ENCODE measurements around the gene LIPE. TPM values are rescaled to one million over a fixed set of nuclear protein-coding genes. Genes with fewer than 3 reads are reported as not detected.

The LIPE gene
- total RNA-seq, 4 donors from 2014 or later = 3.6 to 10.6 (median 5.9) TPM

- no peaks in the 10 kb centered on the region for H3K9me3 ChIP-seq
- 42% methylated on average over 9 of the region's 10 CpGs for WGBS
- intact Hi-C loops (cut with DNase I) = no loop called here
- H3K36me3 ChIP-seq = peaks cover 0 to 4% (median 0%) of the 10 kb centered on the region in 4 donors
- no peak for TF ChIP-seq EP300 (IDR thresholded peaks at IDR 0.05)
- TF ChIP-seq, protein P1, sequence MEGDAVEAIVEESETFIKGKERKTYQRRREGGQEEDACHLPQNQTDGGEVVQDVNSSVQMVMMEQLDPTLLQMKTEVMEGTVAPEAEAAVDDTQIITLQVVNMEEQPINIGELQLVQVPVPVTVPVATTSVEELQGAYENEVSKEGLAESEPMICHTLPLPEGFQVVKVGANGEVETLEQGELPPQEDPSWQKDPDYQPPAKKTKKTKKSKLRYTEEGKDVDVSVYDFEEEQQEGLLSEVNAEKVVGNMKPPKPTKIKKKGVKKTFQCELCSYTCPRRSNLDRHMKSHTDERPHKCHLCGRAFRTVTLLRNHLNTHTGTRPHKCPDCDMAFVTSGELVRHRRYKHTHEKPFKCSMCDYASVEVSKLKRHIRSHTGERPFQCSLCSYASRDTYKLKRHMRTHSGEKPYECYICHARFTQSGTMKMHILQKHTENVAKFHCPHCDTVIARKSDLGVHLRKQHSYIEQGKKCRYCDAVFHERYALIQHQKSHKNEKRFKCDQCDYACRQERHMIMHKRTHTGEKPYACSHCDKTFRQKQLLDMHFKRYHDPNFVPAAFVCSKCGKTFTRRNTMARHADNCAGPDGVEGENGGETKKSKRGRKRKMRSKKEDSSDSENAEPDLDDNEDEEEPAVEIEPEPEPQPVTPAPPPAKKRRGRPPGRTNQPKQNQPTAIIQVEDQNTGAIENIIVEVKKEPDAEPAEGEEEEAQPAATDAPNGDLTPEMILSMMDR (IDR thresholded peaks at IDR 0.05) = peak; percentile 27 to 42 (median 40)
- H3K4me3 ChIP-seq = no peak overlapping the region
- peaks cover 36 to 45% (median 42%) of the 10 kb centered on the region in 4 donors for H3K4me1 ChIP-seq
- no peak for DNase-seq (ENCODE audit: extremely low spot score)
- no peaks in the 10 kb centered on the region for H3K27me3 ChIP-seq
- H3K27ac ChIP-seq (replicated peaks in 1 of 4) = peak overlapping the region in 1 of 4 donors; percentile 36
Observed at GRCh38 chr19:42420055-42420544, 7.1 kb downstream of the LIPE start.

- Histone ChIP-seq H3K4me3 (no peak overlapping the region), H3K27ac (replicated peaks in 1 of 4) (peak overlapping the region in 1 of 4 donors; percentile 44), H3K4me1 (peaks cover 30 to 42% (median 40%) of the 10 kb centered on the region in 4 donors), H3K9me3 (no peaks in the 10 kb centered on the region), H3K36me3 (peaks cover 0 to 11% (median 4%) of the 10 kb centered on the region in 4 donors), H3K27me3 (no peaks in the 10 kb centered on the region)
- intact Hi-C loops (cut with DNase I) = no loop called here
- no peak for TF ChIP-seq POLR2AphosphoS5 (IDR thresholded peaks at IDR 0.05)
- no peak for TF ChIP-seq EP300 (IDR thresholded peaks at IDR 0.05)
- no peak for TF ChIP-seq POLR2A (IDR thresholded peaks at IDR 0.05; ENCODE audit: low read depth)
- TF ChIP-seq, protein P1 (IDR thresholded peaks at IDR 0.05) = no peak
- no peak for DNase-seq (ENCODE audit: extremely low spot score)
- 83% methylated on average over 5 of the region's 6 CpGs for WGBS
Observed at GRCh38 chr19:42419309-42419708, 7.9 kb downstream of the LIPE start.

GRCh38 chr19:42412661-42413076, 14.5 kb downstream of the LIPE start:
- Histone ChIP-seq H3K36me3 (peaks cover 0 to 31% (median 8%) of the 10 kb centered on the region in 4 donors), H3K4me3 (no peak overlapping the region), H3K9me3 (no peaks in the 10 kb centered on the region), H3K27me3 (no peaks in the 10 kb centered on the region), H3K27ac (replicated peaks in 1 of 4) (no peak overlapping the region), H3K4me1 (peaks cover 6 to 28% (median 11%) of the 10 kb centered on the region in 4 donors)
- WGBS = 80% methylated on average over 3 of the region's 4 CpGs
- TF ChIP-seq EP300 (IDR thresholded peaks at IDR 0.05) (no peak), POLR2AphosphoS5 (IDR thresholded peaks at IDR 0.05) (no peak), POLR2A (IDR thresholded peaks at IDR 0.05; ENCODE audit: low read depth) (no peak)
- TF ChIP-seq, protein P1 (IDR thresholded peaks at IDR 0.05) = no peak
- no peak for DNase-seq (ENCODE audit: extremely low spot score)
- intact Hi-C loops (cut with DNase I) = no loop called here

GRCh38 chr19:42412227-42412626, 15.0 kb downstream of the LIPE start:
- no peaks in the 10 kb centered on the region for H3K9me3 ChIP-seq
- peaks cover 6 to 28% (median 11%) of the 10 kb centered on the region in 4 donors for H3K4me1 ChIP-seq
- no peak for DNase-seq (ENCODE audit: extremely low spot score)
- 81% methylated on average over 7 of the region's 7 CpGs for WGBS
- H3K27ac ChIP-seq (replicated peaks in 1 of 4) = no peak overlapping the region
- TF ChIP-seq, protein P1 (IDR thresholded peaks at IDR 0.05) = no peak
- TF ChIP-seq EP300 (IDR thresholded peaks at IDR 0.05) (no peak), POLR2A (IDR thresholded peaks at IDR 0.05; ENCODE audit: low read depth) (no peak), POLR2AphosphoS5 (IDR thresholded peaks at IDR 0.05) (no peak)
- no peak overlapping the region for H3K4me3 ChIP-seq
- peaks cover 0 to 35% (median 11%) of the 10 kb centered on the region in 4 donors for H3K36me3 ChIP-seq
- intact Hi-C loops (cut with DNase I) = no loop called here
- no peaks in the 10 kb centered on the region for H3K27me3 ChIP-seq
